ENCODE measurements around the gene SMLR1. TPM values are rescaled to one million over a fixed set of nuclear protein-coding genes. Genes with fewer than 3 reads are reported as not detected.
"Not testable (repeated sequence)": the region's sequence is repeated elsewhere in the genome, so short reads cannot be mapped to it uniquely, and the experiment has no call there.

The SMLR1 gene
- total RNA-seq, result not detected in 2 replicates

GRCh38 chr6:130827247-130828149 is at the start of gene SMLR1:
Gene SMLR1, plus strand, starts transcription at chr6:130827406. Its CDS starts 8 bp downstream, at chr6:130827414.
- H3K27ac Mint-ChIP-seq, result no peak within 1 kb of the TSS
- peaks cover 4% of the 10 kb centered on the region for H3K27me3 Mint-ChIP-seq
- H3K4me3 Mint-ChIP-seq, result no peak within 1 kb of the TSS
- no peak for DNase-seq
- H3K9me3 Mint-ChIP-seq, result no peaks in the 10 kb centered on the region
- intact Hi-C loops (cut with micrococcal nuclease), result no loop called here
- H3K4me1 Mint-ChIP-seq, result peaks cover 6% of the 10 kb centered on the region
- peaks cover 2% of the 10 kb centered on the region for H3K36me3 Mint-ChIP-seq (ENCODE audit: low read depth)

GRCh38 chr6:130778946-130779657 is 48.1 kb upstream of the SMLR1 start:
- Mint-ChIP-seq H3K27me3 (no peaks in the 10 kb centered on the region), H3K4me3 (no peak overlapping the region), H3K27ac (no peak overlapping the region), H3K4me1 (peaks cover 30% of the 10 kb centered on the region), H3K9me3 (peaks cover 18% of the 10 kb centered on the region), H3K36me3 (ENCODE audit: low read depth) (no peaks in the 10 kb centered on the region)
- no peak for DNase-seq
- intact Hi-C loops (cut with micrococcal nuclease), result no loop called here

GRCh38 chr6:130779658-130780033 is 47.6 kb upstream of the SMLR1 start:
- intact Hi-C loops (cut with micrococcal nuclease), result no loop called here
- no peaks in the 10 kb centered on the region for H3K36me3 Mint-ChIP-seq (ENCODE audit: low read depth)
- H3K4me1 Mint-ChIP-seq, result peaks cover 30% of the 10 kb centered on the region
- DNase-seq, result no peak
- H3K9me3 Mint-ChIP-seq, result peaks cover 18% of the 10 kb centered on the region
- H3K27ac Mint-ChIP-seq, result no peak overlapping the region
- H3K27me3 Mint-ChIP-seq, result no peaks in the 10 kb centered on the region
- H3K4me3 Mint-ChIP-seq, result no peak overlapping the region

- Mint-ChIP-seq H3K4me3 (no peak overlapping the region), H3K4me1 (peaks cover 30% of the 10 kb centered on the region), H3K27ac (no peak overlapping the region), H3K9me3 (peaks cover 18% of the 10 kb centered on the region), H3K36me3 (ENCODE audit: low read depth) (no peaks in the 10 kb centered on the region), H3K27me3 (no peaks in the 10 kb centered on the region)
- intact Hi-C loops (cut with micrococcal nuclease), result no loop called here
- no peak for DNase-seq
These were observed 47.1 kb upstream of the SMLR1 start for GRCh38 chr6:130780122-130780521.

GRCh38 chr6:130781557-130781956 is 45.6 kb upstream of the SMLR1 start:
- H3K9me3 Mint-ChIP-seq, result peaks cover 18% of the 10 kb centered on the region
- H3K4me3 Mint-ChIP-seq, result no peak overlapping the region
- no peak overlapping the region for H3K27ac Mint-ChIP-seq
- intact Hi-C loops (cut with micrococcal nuclease), result no loop called here
- H3K36me3 Mint-ChIP-seq (ENCODE audit: low read depth), result no peaks in the 10 kb centered on the region
- H3K4me1 Mint-ChIP-seq, result peaks cover 26% of the 10 kb centered on the region
- H3K27me3 Mint-ChIP-seq, result no peaks in the 10 kb centered on the region
- DNase-seq, result peak; percentile 60

GRCh38 chr6:130783416-130784107 is 43.6 kb upstream of the SMLR1 start:
- Mint-ChIP-seq H3K27ac (no peak overlapping the region), H3K27me3 (no peaks in the 10 kb centered on the region), H3K36me3 (ENCODE audit: low read depth) (no peaks in the 10 kb centered on the region), H3K9me3 (peaks cover 18% of the 10 kb centered on the region), H3K4me3 (no peak overlapping the region), H3K4me1 (peaks cover 18% of the 10 kb centered on the region)
- intact Hi-C loops (cut with micrococcal nuclease), result no loop called here
- no peak for DNase-seq

GRCh38 chr6:130787726-130788500 is 39.3 kb upstream of the SMLR1 start:
- Mint-ChIP-seq H3K9me3 (no peaks in the 10 kb centered on the region), H3K27me3 (no peaks in the 10 kb centered on the region), H3K36me3 (ENCODE audit: low read depth) (no peaks in the 10 kb centered on the region), H3K4me3 (no peak overlapping the region), H3K4me1 (no peaks in the 10 kb centered on the region), H3K27ac (no peak overlapping the region)
- intact Hi-C loops (cut with micrococcal nuclease), result no loop called here
- no peak for DNase-seq

- no peaks in the 10 kb centered on the region for H3K9me3 Mint-ChIP-seq
- no peaks in the 10 kb centered on the region for H3K36me3 Mint-ChIP-seq (ENCODE audit: low read depth)
- no peak overlapping the region for H3K27ac Mint-ChIP-seq
- intact Hi-C loops (cut with micrococcal nuclease), result no loop called here
- no peak for DNase-seq
- H3K27me3 Mint-ChIP-seq, result peaks cover 3% of the 10 kb centered on the region
- H3K4me3 Mint-ChIP-seq, result no peak overlapping the region
- no peaks in the 10 kb centered on the region for H3K4me1 Mint-ChIP-seq
These were observed 38.3 kb upstream of the SMLR1 start for GRCh38 chr6:130788954-130789353.

- Mint-ChIP-seq H3K4me1 (no peaks in the 10 kb centered on the region), H3K27me3 (peaks cover 4% of the 10 kb centered on the region), H3K9me3 (peaks cover 3% of the 10 kb centered on the region), H3K36me3 (ENCODE audit: low read depth) (no peaks in the 10 kb centered on the region), H3K27ac (no peak overlapping the region), H3K4me3 (no peak overlapping the region)
- intact Hi-C loops (cut with micrococcal nuclease), result no loop called here
- DNase-seq, result no peak
These were observed 33.1 kb upstream of the SMLR1 start for GRCh38 chr6:130794010-130794697.

GRCh38 chr6:130794738-130795137 is 32.5 kb upstream of the SMLR1 start:
- Mint-ChIP-seq H3K27ac (no peak overlapping the region), H3K9me3 (peaks cover 3% of the 10 kb centered on the region), H3K36me3 (ENCODE audit: low read depth) (no peaks in the 10 kb centered on the region), H3K4me3 (no peak overlapping the region), H3K4me1 (no peaks in the 10 kb centered on the region), H3K27me3 (peaks cover 4% of the 10 kb centered on the region)
- no peak for DNase-seq
- intact Hi-C loops (cut with micrococcal nuclease), result no loop called here

GRCh38 chr6:130796313-130796905 is 30.8 kb upstream of the SMLR1 start:
- Mint-ChIP-seq H3K27ac (no peak overlapping the region), H3K36me3 (ENCODE audit: low read depth) (no peaks in the 10 kb centered on the region), H3K27me3 (peaks cover 4% of the 10 kb centered on the region), H3K4me3 (no peak overlapping the region), H3K9me3 (peaks cover 3% of the 10 kb centered on the region), H3K4me1 (no peaks in the 10 kb centered on the region)
- DNase-seq, result no peak
- intact Hi-C loops (cut with micrococcal nuclease), result no loop called here

GRCh38 chr6:130797061-130797460 is 30.1 kb upstream of the SMLR1 start:
- Mint-ChIP-seq H3K9me3 (peaks cover 3% of the 10 kb centered on the region), H3K4me1 (no peaks in the 10 kb centered on the region), H3K27ac (no peak overlapping the region), H3K27me3 (peaks cover 4% of the 10 kb centered on the region), H3K36me3 (ENCODE audit: low read depth) (no peaks in the 10 kb centered on the region), H3K4me3 (no peak overlapping the region)
- intact Hi-C loops (cut with micrococcal nuclease), result no loop called here
- DNase-seq, result no peak

GRCh38 chr6:130801368-130801767 is 25.8 kb upstream of the SMLR1 start:
- H3K27ac Mint-ChIP-seq; intact Hi-C loops (cut with micrococcal nuclease); H3K4me3 Mint-ChIP-seq; H3K36me3 Mint-ChIP-seq (ENCODE audit: low read depth); H3K4me1 Mint-ChIP-seq; H3K9me3 Mint-ChIP-seq; H3K27me3 Mint-ChIP-seq; DNase-seq: not testable (repeated sequence)

All from activated CD4-positive, alpha-beta T cell treated with anti-CD3 and anti-CD28 coated beads, Interleukin-2, amount 10 ng/mL, durations not matched to agents 24 days and 14 days (primary cell).